Fibroblast of upper back skin (primary cell): ENCODE measurements around the gene ALDH3B1.

ENCODE experiments used
- DNase-seq: peaks from one replicate; pipeline ENCODE4 v3.0.0-alpha.2; 2013

Gene ALDH3B1

DNA sequence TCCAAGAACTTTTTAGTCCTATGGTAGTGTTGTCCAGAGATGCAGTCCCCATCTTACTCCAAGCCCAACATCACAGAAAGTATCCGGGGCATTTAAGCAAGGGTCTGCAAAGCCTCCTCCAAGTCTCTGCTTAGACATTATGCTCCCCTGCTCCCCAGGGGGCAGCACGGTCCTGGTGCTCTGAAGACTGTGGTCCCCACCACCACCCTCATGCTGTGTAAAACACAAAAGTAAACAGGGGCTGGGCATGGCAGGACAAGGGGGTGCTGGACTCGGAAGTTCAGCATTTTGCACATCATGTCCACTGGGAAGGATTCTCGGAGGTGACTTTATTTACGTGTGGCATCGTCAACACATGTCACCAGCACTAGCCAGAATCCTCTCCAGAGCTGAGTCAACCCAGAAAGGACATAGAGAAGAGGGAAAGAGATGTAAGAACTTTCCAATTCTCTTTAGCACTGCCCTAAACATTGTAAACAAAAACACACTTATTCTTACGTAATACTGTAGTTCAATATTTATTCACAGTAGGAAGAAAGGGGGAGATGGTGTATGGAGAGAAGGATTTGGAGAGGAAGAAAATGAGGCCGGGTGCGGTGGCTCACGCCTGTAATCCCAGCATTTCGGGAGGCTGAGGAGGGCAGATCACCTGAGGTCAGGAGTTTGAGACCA, 66.4 kb downstream of the ALDH3B1 start:
- DNase-seq, result no peak

DNA sequence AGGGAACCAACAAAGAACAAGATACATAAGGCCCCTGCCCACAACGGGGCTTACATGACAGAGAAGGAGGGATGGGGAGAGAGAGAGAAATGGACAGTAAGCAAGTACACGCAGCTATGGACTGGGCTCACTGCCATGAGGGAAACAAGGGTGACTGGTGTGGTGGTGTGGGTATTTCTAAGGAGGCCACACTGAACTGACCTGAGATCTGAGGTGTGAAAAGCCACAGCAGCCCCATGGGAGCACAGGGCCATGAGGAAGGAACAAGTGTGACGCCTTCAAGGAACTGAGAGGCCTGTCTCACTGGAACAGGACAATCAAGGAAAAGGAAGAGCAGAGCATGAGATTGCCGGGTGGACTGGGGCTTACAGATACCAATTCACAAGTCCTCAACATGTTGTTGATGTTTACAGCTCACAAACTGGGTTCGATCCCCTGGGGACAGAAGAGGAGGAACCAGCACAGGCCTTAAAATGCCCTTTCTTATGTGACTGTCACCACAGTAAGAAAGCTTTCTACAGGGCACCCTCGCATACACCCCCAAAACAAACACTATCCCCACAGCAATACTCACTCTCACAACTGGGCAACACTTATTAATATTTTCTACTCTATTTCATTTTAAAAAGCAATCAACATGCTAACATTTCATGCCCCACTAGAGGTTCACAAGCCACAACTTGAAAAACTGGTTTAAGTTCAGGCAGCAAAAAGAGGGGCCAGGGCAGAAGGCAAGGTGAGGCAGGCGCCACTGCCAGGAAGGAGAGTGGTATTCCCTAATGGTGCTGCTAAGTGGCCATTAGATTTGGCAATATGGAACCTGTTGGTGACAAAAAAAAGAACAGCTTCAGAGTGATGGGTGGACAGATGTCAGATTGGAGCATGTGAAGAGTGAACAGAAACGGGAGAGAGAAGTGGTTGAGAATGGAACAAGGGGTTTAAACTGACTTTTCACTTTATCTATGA, 67.8 kb downstream of the ALDH3B1 start:
- DNase-seq, result no peak
